H9 (cell line): Measurements from ENCODE around the gene SLCO4A1. TPM values are rescaled to one million over a fixed set of nuclear protein-coding genes. Genes with fewer than 3 reads are reported as not detected.
A peak's percentile ranks its signal among the peaks of the same experiment; 100 is the strongest.

Source experiments
- DNase-seq: peaks from one replicate; pipeline ENCODE4 v3.0.0-alpha.2; 2017
- H2AFZ ChIP-seq: one replicate; pipeline ENCODE4 v1.6.1; 2013; ENCODE audit warnings: mild to moderate bottlenecking, low read length, control low read depth, moderate library complexity
- H2AK5ac ChIP-seq: 2 replicates; pipeline ENCODE4 v1.6.1; 2013; ENCODE audit warnings: low read length, control low read depth, mixed read lengths; ENCODE audit not compliant: insufficient read length
- H2BK120ac ChIP-seq: one replicate; pipeline ENCODE4 v1.6.1; 2013; ENCODE audit warnings: low read depth, mild to moderate bottlenecking, low read length, control low read depth, inconsistent platforms; ENCODE audit not compliant: poor library complexity, severe bottlenecking
- H2BK12ac ChIP-seq: 2 replicates; pipeline ENCODE4 v1.6.1; 2013; ENCODE audit warnings: low read length, control low read depth, mixed read lengths, low read depth; ENCODE audit not compliant: insufficient read length
- H2BK15ac ChIP-seq: 2 replicates; pipeline ENCODE4 v1.6.1; 2013; ENCODE audit warnings: low read depth, low read length, control low read depth
- H2BK20ac ChIP-seq: one replicate; pipeline ENCODE4 v1.6.1; 2013; ENCODE audit warnings: low read depth, mild to moderate bottlenecking, low read length, control low read depth, inconsistent platforms; ENCODE audit not compliant: poor library complexity, severe bottlenecking
- H2BK5ac ChIP-seq: 2 replicates; pipeline ENCODE4 v1.6.1; 2013; ENCODE audit warnings: low read length, control low read depth, mixed read lengths; ENCODE audit not compliant: insufficient read length
- H3K14ac ChIP-seq: 2 replicates; pipeline ENCODE4 v1.6.1; 2013; ENCODE audit warnings: low read length, control low read depth; ENCODE audit not compliant: insufficient read depth
- H3K18ac ChIP-seq: 2 replicates; pipeline ENCODE4 v1.6.1; 2013; ENCODE audit warnings: low read depth, mild to moderate bottlenecking, mixed read lengths, low read length, control low read depth; ENCODE audit not compliant: insufficient read length
- H3K23ac ChIP-seq: 2 replicates; pipeline ENCODE4 v1.6.1; 2013; ENCODE audit warnings: low read length, control low read depth, mixed read lengths, low read depth; ENCODE audit not compliant: insufficient read length
- H3K23me2 ChIP-seq: 2 replicates; pipeline ENCODE4 v1.6.1; 2013; ENCODE audit warnings: low read depth, mild to moderate bottlenecking, mixed read lengths, low read length, control low read depth; ENCODE audit not compliant: insufficient read length, poor library complexity, severe bottlenecking
- H3K27ac ChIP-seq: 2 replicates; pipeline ENCODE4 v1.5.1; 2013; ENCODE audit warnings: low read length, control low read depth, mixed read lengths, low read depth; ENCODE audit not compliant: insufficient read length
- H3K27me3 ChIP-seq: 2 replicates; pipeline ENCODE4 v1.6.1; 2013; ENCODE audit warnings: low read length, control low read depth, inconsistent platforms; ENCODE audit not compliant: insufficient read depth
- H3K4ac ChIP-seq: 2 replicates; pipeline ENCODE4 v1.6.1; 2013; ENCODE audit warnings: low read depth, mild to moderate bottlenecking, control low read depth, inconsistent platforms, low read length, moderate library complexity
- H3K4me1 ChIP-seq: 2 replicates; pipeline ENCODE4 v1.6.1; 2013; ENCODE audit warnings: low read length, control low read depth, inconsistent platforms; ENCODE audit not compliant: insufficient read depth
- H3K4me2 ChIP-seq: 2 replicates; pipeline ENCODE4 v1.6.1; 2013; ENCODE audit warnings: low read length, control low read depth, mixed read lengths; ENCODE audit not compliant: insufficient read length, insufficient read depth
- H3K56ac ChIP-seq: 2 replicates; pipeline ENCODE4 v1.6.1; 2013; ENCODE audit warnings: low read depth, mild to moderate bottlenecking, mixed read lengths, low read length, control low read depth; ENCODE audit not compliant: insufficient read length
- H3K79me1 ChIP-seq: 2 replicates; pipeline ENCODE4 v1.6.1; 2013; ENCODE audit warnings: low read depth, mild to moderate bottlenecking, moderate library complexity, low read length, control low read depth, inconsistent platforms; ENCODE audit not compliant: insufficient read depth, poor library complexity, severe bottlenecking
- H3K79me2 ChIP-seq: 2 replicates; pipeline ENCODE4 v1.6.1; 2013; ENCODE audit warnings: low read length, control low read depth, inconsistent platforms; ENCODE audit not compliant: insufficient read depth
- H3K9ac ChIP-seq: 2 replicates; pipeline ENCODE4 v1.6.1; 2013; ENCODE audit warnings: low read length, control low read depth, mixed read lengths; ENCODE audit not compliant: insufficient read length; ENCODE audit errors: extremely low read depth
- H3K9me3 ChIP-seq: one replicate; pipeline ENCODE4 v1.6.1; 2013; ENCODE audit warnings: low read depth, low read length, inconsistent platforms; ENCODE audit not compliant: control insufficient read depth
- H3T11ph ChIP-seq: one replicate; pipeline ENCODE4 v1.6.1; 2013; ENCODE audit warnings: mild to moderate bottlenecking, low read length, control low read depth, inconsistent platforms
- H4K20me1 ChIP-seq: one replicate; pipeline ENCODE4 v1.6.1; 2013; ENCODE audit not compliant: control insufficient read depth, insufficient read length, insufficient read depth
- H4K5ac ChIP-seq: 2 replicates; pipeline ENCODE4 v1.6.1; 2013; ENCODE audit warnings: low read depth, mild to moderate bottlenecking, mixed read lengths, low read length, control low read depth; ENCODE audit not compliant: insufficient read length
- H4K8ac ChIP-seq: replicated peaks from 2 replicates; pipeline ENCODE4 v1.6.1; 2013; ENCODE audit warnings: low read length, control low read depth, mixed read lengths, low read depth; ENCODE audit not compliant: insufficient read length
- H4K91ac ChIP-seq: 2 replicates; pipeline ENCODE4 v1.6.1; 2013; ENCODE audit warnings: low read depth, mild to moderate bottlenecking, moderate library complexity, mixed read lengths, low read length, control low read depth; ENCODE audit not compliant: insufficient read length
- H3K27ac Mint-ChIP-seq, 3 experiments: 2 replicates in 2 of 3; 3 replicates in 1 of 3; pipeline ENCODE4 v1.8.0; 2020 to 2021; ENCODE audit warnings: mixed read lengths in 3 of 3, mild to moderate bottlenecking in 1 of 3, moderate library complexity in 1 of 3
- H3K27me3 Mint-ChIP-seq: 2 replicates; pipeline ENCODE4 v1.8.0; 2021; ENCODE audit warnings: low read depth, mild to moderate bottlenecking, moderate library complexity, mixed read lengths
- H3K36me3 Mint-ChIP-seq, 3 experiments: 2 replicates in 2 of 3; 3 replicates in 1 of 3; pipeline ENCODE4 v1.8.0; 2020 to 2021; ENCODE audit warnings: low read depth in 3 of 3, mixed read lengths in 3 of 3; ENCODE audit not compliant: insufficient read depth in 1 of 3
- H3K4me1 Mint-ChIP-seq, 2 experiments: 2 replicates each; pipeline ENCODE4 v1.8.0; 2020; ENCODE audit warnings: mixed read lengths in 2 of 2
- H3K4me3 Mint-ChIP-seq, 2 experiments: 2 replicates in 1 of 2; 3 replicates in 1 of 2; pipeline ENCODE4 v1.8.0; 2020 to 2021; ENCODE audit warnings: mild to moderate bottlenecking in 2 of 2, mixed read lengths in 2 of 2, moderate library complexity in 1 of 2
- H3K9me3 Mint-ChIP-seq, 2 experiments: 2 replicates in 1 of 2; 3 replicates in 1 of 2; pipeline ENCODE4 v1.8.0; 2020; ENCODE audit warnings: mild to moderate bottlenecking in 2 of 2, mixed read lengths in 2 of 2, moderate library complexity in 1 of 2
- CTCF ChIP-seq: fragments of 200-600 bp; sonication (generic); conservative IDR thresholded peaks from 3 replicates; pipeline ENCODE4 v1.8.0; 2021; ENCODE audit warnings: antibody characterized with exemption, mild to moderate bottlenecking
- WGBS: extraction: QIAGEN DNeasy Blood & Tissue Kit; methylation state at CpG from one replicate; pipeline ENCODE4 v1.1.7; 2013; ENCODE audit warnings: missing lambda C conversion rate, low lambda C conversion rate, mixed read lengths; ENCODE audit not compliant: insufficient read length; ENCODE audit errors: extremely low coverage; 5-methylcytosine and 5-hydroxymethylcytosine counted together
- total RNA-seq: library from RNA; stranded (reverse); gene quantifications from 2 replicates; pipeline ENCODE4 v1.2.1, GENCODE V29; 2021

SLCO4A1 gene
- total RNA-seq, 1 experiment from 2014 or later, result 9.4 TPM

- H3K27ac Mint-ChIP-seq, result peak overlapping the region in 1 of 3 experiments; percentile 95; a peak in 1 of 7 replicates
- H2BK15ac ChIP-seq, result no peak overlapping the region
- H2AFZ ChIP-seq, result no peak overlapping the region
- no peaks in the 10 kb centered on the region for H3K79me1 ChIP-seq
- H4K8ac ChIP-seq, result no peak overlapping the region
- H3K56ac ChIP-seq, result no peak overlapping the region
- H2BK120ac ChIP-seq, result no peak overlapping the region
- H2BK5ac ChIP-seq, result no peak overlapping the region
- no peak overlapping the region; the same call in 1 of the 2 replicates for H3K14ac ChIP-seq
- no peaks in the 10 kb centered on the region for H3K23me2 ChIP-seq
- 0 out of 2 replicates have a peak, but pooled peaks cover 2% of the 10 kb centered on the region for H3K27me3 Mint-ChIP-seq
- no peaks in the 10 kb centered on the region for H3K27me3 ChIP-seq
- H3K9ac ChIP-seq, result no peak overlapping the region
- H4K20me1 ChIP-seq, result no peaks in the 10 kb centered on the region
- H3K18ac ChIP-seq, result no peak overlapping the region
- TF ChIP-seq CTCF, result no peak
- H3K4me2 ChIP-seq, result no peak overlapping the region
- H2AK5ac ChIP-seq, result no peak overlapping the region
- peaks cover 15 to 24% of the 10 kb centered on the region in 2 experiments for H3K4me1 Mint-ChIP-seq
- H3K4me3 Mint-ChIP-seq, result no peak overlapping the region; a peak in 2 of 5 replicates
- H3K9me3 Mint-ChIP-seq, result no peaks in the 10 kb centered on the region
- DNase-seq, result no peak
- H4K91ac ChIP-seq, result no peak overlapping the region
- H3K4ac ChIP-seq, result no peak overlapping the region
- H4K5ac ChIP-seq, result no peak overlapping the region
- H3K36me3 Mint-ChIP-seq, result 0 out of 7 replicates have a peak, but pooled peaks cover 0 to 2% (median 0%) of the 10 kb centered on the region in 3 experiments
- no peak overlapping the region for H3K27ac ChIP-seq
- H2BK20ac ChIP-seq, result no peak overlapping the region
- no peaks in the 10 kb centered on the region for H3K9me3 ChIP-seq
- H3K23ac ChIP-seq, result no peak overlapping the region
- no peaks in the 10 kb centered on the region for H3K79me2 ChIP-seq
- H3T11ph ChIP-seq, result no peak overlapping the region
- no CpG with 5 or more reads among the region's 44 CpGs for WGBS
- no peak overlapping the region for H2BK12ac ChIP-seq
- no peaks in the 10 kb centered on the region; the same call in 1 of the 2 replicates for H3K4me1 ChIP-seq
Measured at GRCh38 chr20:62652041-62652893, 10.0 kb downstream of the SLCO4A1 start.
